ENCODE measurements around the gene SMYD2. TPM values are rescaled to one million over a fixed set of nuclear protein-coding genes. Genes with fewer than 3 reads are reported as not detected.

Gene SMYD2
- total RNA-seq, 1 donor from 2014 or later, result 18.2 TPM

DNA sequence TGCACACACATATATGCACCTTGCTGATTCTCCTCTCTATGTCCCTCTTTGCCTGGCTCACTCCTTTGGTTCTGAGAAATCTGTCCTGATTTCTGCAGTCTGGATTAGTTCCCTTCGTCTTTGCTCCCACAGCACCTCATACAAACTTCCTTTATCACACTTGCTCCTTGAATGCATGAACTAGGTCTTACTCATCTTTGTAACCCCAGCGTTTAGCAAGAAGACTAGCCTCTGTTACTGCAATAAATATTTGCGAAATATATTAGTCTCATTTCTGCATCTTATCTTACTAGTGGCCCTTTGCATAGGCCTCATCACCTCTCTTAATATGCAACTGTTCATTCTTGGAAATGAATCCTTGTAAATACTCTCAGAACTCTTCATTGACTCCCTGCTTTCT is 11.4 kb downstream of the SMYD2 start:
- no peak for DNase-seq (ENCODE audit: extremely low spot score in 2 of 2)
- no peaks in the 10 kb centered on the region for H3K27me3 ChIP-seq
- no peaks in the 10 kb centered on the region for H3K36me3 ChIP-seq
- H3K4me3 ChIP-seq, result no peak overlapping the region
- H3K27ac ChIP-seq, result no peak overlapping the region
- H3K4me1 ChIP-seq, result peaks cover 5% of the 10 kb centered on the region
- H3K9me3 ChIP-seq, result no peaks in the 10 kb centered on the region
- TF ChIP-seq POLR2AphosphoS5 (IDR thresholded peaks at IDR 0.05; ENCODE audit: insufficient read depth in 1 of 2, low read depth in 1 of 2) (no peak), POLR2A (IDR thresholded peaks at IDR 0.05) (no peak)
- TF ChIP-seq, protein P1, sequence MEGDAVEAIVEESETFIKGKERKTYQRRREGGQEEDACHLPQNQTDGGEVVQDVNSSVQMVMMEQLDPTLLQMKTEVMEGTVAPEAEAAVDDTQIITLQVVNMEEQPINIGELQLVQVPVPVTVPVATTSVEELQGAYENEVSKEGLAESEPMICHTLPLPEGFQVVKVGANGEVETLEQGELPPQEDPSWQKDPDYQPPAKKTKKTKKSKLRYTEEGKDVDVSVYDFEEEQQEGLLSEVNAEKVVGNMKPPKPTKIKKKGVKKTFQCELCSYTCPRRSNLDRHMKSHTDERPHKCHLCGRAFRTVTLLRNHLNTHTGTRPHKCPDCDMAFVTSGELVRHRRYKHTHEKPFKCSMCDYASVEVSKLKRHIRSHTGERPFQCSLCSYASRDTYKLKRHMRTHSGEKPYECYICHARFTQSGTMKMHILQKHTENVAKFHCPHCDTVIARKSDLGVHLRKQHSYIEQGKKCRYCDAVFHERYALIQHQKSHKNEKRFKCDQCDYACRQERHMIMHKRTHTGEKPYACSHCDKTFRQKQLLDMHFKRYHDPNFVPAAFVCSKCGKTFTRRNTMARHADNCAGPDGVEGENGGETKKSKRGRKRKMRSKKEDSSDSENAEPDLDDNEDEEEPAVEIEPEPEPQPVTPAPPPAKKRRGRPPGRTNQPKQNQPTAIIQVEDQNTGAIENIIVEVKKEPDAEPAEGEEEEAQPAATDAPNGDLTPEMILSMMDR (IDR thresholded peaks at IDR 0.05), result no peak
- intact Hi-C loops (cut with DNase I), result no loop called here

DNA sequence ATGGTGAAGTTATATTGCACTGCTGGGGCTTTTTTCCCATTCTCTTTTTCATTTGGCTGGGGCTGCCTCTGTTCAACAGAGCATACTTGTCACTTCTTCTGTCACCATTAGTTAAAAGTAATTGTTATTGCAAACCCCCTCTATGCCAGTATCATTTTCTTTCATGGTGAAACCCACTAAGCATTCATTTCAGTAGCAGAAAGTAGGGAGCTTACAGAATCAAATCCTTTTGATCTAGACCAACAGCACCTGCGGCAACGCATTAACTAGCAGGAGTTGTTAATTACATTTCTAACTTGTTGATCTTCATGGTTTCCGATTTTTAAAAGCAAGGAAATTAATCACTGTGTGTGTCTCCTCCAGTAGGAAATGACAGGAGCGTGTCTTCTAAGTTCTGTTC is 15.0 kb downstream of the SMYD2 start:
- DNase-seq (ENCODE audit: extremely low spot score in 2 of 2), result no peak
- Histone ChIP-seq H3K4me1 (peaks cover 8% of the 10 kb centered on the region), H3K27me3 (no peaks in the 10 kb centered on the region), H3K36me3 (no peaks in the 10 kb centered on the region), H3K9me3 (no peaks in the 10 kb centered on the region), H3K27ac (no peak overlapping the region), H3K4me3 (no peak overlapping the region)
- TF ChIP-seq, protein P1 (IDR thresholded peaks at IDR 0.05), result no peak
- no peak for TF ChIP-seq POLR2A (IDR thresholded peaks at IDR 0.05)
- TF ChIP-seq POLR2AphosphoS5 (IDR thresholded peaks at IDR 0.05; ENCODE audit: insufficient read depth in 1 of 2, low read depth in 1 of 2), result no peak
- intact Hi-C loops (cut with DNase I), result no loop called here

DNA sequence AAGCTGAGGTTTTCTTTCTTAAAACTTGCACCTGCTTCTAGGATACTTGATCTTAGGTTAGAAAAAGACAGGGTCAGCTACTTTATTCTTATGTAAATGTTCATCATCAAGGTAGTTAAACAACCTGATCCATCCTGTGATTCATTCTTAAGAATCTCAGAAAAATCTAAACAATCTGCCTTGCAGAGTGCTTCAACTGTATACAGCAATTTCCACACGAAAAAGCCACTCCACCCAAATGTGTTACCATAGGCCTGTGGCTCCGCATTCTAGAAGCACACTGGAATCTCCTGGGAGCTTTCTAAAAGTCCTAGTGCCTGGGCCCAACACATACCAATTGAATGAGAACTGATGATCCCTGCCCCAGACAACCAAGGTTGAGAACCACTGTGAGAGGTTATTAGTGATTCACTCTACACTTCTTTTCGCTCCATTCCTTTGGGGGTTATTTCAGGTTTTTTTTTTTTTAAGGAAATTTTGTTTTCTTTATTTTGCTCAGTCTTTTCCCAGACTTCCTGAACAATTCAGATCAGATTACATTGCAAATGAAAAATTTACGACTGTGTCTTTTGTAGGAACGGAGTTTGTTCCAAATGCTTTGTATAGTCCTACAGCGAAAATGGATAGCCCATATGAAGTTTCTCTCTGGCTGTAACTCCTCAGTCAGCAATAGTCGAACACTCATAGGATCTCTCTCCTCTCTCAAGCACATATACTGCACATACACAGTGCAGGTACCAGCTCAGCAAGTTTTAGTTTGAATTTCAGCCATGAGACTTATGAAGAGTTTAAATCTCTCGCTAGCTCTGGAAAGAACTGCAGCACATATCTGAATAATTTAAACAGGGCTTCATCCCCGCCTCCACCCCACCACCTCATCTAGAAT is 16.1 kb downstream of the SMYD2 start:
- Histone ChIP-seq H3K27me3 (no peaks in the 10 kb centered on the region), H3K4me3 (no peak overlapping the region), H3K27ac (no peak overlapping the region), H3K36me3 (no peaks in the 10 kb centered on the region), H3K4me1 (peaks cover 8% of the 10 kb centered on the region), H3K9me3 (no peaks in the 10 kb centered on the region)
- no peak for DNase-seq (ENCODE audit: extremely low spot score in 2 of 2)
- intact Hi-C loops (cut with DNase I), result no loop called here
- TF ChIP-seq POLR2AphosphoS5 (IDR thresholded peaks at IDR 0.05; ENCODE audit: insufficient read depth in 1 of 2, low read depth in 1 of 2), result no peak
- TF ChIP-seq, protein P1 (IDR thresholded peaks at IDR 0.05), result no peak

- DNase-seq (ENCODE audit: extremely low spot score in 2 of 2), result no peak
- H3K9me3 ChIP-seq, result no peaks in the 10 kb centered on the region
- no peaks in the 10 kb centered on the region for H3K36me3 ChIP-seq
- no peaks in the 10 kb centered on the region for H3K27me3 ChIP-seq
- TF ChIP-seq POLR2A (IDR thresholded peaks at IDR 0.05) (no peak), POLR2AphosphoS5 (IDR thresholded peaks at IDR 0.05; ENCODE audit: insufficient read depth in 1 of 2, low read depth in 1 of 2) (no peak)
- TF ChIP-seq, protein P1 (IDR thresholded peaks at IDR 0.05), result no peak
- H3K27ac ChIP-seq, result no peak overlapping the region
- H3K4me1 ChIP-seq, result peaks cover 8% of the 10 kb centered on the region
- intact Hi-C loops (cut with DNase I), result no loop called here
- no peak overlapping the region for H3K4me3 ChIP-seq
Observed at GRCh38 chr1:214300149-214300780, 19.3 kb downstream of the SMYD2 start.

- Histone ChIP-seq H3K9me3 (no peaks in the 10 kb centered on the region), H3K27me3 (no peaks in the 10 kb centered on the region), H3K4me3 (no peak overlapping the region), H3K36me3 (no peaks in the 10 kb centered on the region), H3K4me1 (peaks cover 8% of the 10 kb centered on the region), H3K27ac (no peak overlapping the region)
- DNase-seq (ENCODE audit: extremely low spot score in 2 of 2), result no peak
- TF ChIP-seq POLR2AphosphoS5 (IDR thresholded peaks at IDR 0.05; ENCODE audit: insufficient read depth in 1 of 2, low read depth in 1 of 2), result no peak
- TF ChIP-seq, protein P1 (IDR thresholded peaks at IDR 0.05), result no peak
- TF ChIP-seq POLR2A (IDR thresholded peaks at IDR 0.05), result no peak
- intact Hi-C loops (cut with DNase I), result no loop called here
Observed at GRCh38 chr1:214301526-214301925, 20.6 kb downstream of the SMYD2 start.
